GM18526 (cell line): ENCODE results near the gene SGF29.
"Not testable (repeated sequence)": the region's sequence is repeated elsewhere in the genome, so short reads cannot be mapped to it uniquely, and the experiment has no call there.

Experiments
- POLR2A ChIP-seq: IDR thresholded peaks from 3 replicates; pipeline ENCODE4 v1.6.1; 2011; ENCODE audit not compliant: insufficient read length; ENCODE audit errors: extremely low read depth

The SGF29 gene

DNA sequence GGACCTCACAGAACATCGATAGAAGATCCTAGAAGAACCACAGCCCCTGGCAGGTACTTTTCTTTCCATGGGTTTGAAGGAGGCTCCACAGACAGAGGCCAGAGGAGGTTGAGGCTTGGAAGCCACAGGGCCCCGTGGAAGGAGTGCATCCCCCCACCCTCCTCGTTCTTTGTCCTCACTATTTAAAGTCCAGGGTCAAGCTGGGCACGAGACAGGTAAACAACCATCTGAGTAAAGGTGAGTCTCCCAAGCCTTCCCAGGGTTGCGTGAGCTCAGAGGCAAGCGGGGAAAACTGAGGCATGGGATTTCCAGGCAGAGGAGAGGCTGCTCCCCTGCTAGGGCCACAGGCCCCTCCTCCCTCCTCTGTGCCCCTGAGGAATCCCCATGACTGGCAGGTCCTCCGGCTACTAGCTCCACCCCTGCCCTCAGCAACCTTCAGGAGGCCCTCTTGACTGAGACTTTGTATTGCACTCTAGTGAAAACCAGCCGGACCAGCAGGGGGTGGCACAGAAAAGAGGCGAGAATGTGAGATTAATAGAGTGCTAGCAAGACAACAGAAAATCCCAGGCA lies 44.1 kb downstream of the SGF29 start:
- no peak for TF ChIP-seq POLR2A

DNA sequence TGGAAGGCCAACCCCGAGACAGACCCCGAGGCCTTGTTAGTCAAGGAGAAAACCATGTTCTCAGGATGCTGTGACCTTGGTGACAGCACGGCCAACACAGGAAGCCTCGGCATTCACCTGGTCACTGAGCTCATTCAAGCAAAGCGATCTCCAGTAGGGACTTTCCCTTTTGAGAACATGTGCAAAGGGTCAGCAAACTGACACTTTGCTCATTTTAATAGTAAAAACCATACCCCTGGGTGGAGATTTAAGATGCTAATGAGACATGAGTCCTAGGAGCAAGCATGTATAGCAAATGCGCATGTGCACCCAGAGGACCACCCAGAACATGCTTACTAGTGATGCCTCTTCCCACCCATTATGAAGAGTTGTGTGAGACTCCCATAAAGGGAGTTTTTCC lies 48.8 kb downstream of the SGF29 start:
- no peak for TF ChIP-seq POLR2A

DNA sequence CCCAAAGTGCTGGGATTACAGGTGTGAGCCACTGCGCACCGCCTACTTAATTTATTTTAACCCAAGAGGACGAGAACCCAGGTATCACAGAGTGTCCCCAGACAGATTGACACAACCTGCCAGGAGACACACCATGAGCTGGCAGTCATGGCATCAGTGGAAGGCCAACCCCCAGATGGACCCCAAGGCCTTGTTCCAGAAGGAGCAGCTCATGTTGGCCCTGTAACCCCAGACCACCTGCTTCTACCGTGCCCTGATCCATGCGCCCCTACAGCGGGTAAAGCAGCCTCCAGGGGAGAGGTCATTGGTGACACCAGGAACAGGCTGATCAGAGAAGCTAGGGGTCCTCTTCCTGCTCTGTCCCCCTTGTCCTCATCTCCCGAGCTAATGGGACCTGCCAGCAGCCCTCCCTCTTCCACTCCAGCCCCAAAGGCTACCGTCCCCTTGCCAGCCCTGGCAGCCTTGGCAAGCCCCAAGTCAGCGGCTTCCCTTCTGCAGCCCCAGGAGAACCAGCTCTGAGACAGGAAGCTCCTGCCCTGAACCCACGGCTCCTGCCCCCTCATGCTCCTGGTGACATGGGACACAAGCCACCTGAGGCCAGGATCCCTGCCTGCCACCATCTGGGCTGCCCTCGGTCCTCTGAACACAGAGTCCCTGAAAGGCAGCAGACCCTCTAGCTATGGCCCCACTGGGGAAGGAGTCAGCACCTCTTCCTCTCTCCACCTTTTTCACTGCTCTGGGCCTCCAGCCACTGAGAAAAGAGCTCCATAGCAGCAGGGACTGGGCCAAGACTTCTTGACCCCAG lies 49.9 kb downstream of the SGF29 start:
- TF ChIP-seq POLR2A = no peak

DNA sequence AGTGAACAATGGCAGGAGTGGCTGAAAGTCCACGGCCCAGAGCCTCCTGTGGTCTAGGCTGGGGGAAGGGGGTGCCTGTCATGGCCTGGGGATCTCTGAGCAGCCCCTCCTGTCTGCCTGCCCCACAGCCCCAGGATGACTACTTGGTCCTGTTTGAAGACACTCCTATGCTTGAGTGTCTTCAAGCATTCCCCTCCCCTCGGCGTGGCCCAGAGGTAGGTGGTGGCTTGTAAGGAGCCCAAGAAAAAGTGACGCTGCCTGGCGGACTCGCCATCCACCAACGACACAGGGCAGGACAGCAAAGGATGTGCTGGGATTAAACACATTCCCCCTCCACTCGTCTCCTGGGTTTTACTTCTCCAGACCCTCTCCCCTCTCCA lies 50.5 kb downstream of the SGF29 start:
- TF ChIP-seq POLR2A = no peak

DNA sequence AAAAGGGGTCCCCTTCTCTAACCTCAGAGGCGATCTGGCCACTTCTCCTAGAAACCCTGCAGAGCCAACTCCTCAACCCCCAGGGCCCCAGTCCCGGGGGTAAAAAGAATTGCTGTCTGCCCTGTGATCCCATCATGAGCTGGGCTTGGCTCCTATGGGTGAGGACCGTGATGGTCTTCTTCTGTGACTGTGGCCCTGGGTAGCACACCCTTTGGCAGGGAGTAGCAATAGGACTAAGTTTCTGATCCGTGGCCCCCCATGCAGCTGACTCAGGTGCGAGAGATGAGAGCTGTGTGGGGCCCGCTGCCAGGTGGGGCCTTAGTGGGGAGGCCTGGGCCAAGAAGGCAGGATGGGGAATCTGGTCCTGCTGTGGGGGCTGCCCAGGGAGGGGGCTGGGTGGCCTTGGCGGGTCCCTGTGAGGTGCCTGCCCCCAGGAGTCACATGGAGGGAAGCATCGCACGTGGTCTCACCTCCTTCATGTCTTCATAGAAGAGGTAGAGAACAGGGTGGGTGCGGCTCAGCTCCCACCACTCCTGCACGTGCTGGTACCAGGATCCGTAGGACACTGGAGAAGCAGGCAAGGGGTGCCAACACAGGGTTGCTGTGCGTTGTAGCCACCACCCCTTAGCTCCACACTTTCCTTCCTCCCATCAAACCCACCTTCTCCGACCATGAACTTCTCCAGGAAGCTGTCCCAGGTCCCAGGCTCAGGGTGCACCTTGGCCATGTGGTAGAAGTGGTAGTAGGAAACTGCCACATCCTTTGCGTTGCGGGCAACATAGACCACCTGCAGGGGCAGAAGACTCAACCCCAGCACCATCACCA lies 52.8 kb downstream of the SGF29 start:
- TF ChIP-seq POLR2A = no peak

DNA sequence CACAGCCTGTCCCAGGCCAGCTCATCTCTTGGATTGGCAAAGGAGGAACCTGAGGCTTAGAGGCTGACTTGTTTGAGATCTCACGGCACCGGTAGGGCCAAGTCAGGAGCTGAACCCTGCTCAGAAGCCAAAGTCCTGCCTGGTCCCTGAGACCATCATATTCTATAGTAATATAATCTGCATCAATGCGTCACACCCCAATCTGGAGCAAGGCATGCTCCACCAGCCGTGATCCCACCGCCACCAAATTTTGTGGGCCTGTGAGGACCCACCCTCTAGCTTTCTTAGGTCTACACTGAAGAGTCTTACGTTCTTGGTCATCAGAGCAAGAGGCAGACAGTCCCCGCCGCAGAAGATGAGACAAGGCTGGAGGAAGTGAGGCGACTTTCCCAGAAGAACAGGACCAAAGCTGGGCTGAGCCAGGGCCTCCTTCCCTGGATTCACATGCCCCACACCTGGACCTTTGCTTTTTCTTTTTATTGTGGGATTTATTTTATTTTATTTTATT lies 53.5 kb downstream of the SGF29 start:
- TF ChIP-seq POLR2A = no peak

DNA sequence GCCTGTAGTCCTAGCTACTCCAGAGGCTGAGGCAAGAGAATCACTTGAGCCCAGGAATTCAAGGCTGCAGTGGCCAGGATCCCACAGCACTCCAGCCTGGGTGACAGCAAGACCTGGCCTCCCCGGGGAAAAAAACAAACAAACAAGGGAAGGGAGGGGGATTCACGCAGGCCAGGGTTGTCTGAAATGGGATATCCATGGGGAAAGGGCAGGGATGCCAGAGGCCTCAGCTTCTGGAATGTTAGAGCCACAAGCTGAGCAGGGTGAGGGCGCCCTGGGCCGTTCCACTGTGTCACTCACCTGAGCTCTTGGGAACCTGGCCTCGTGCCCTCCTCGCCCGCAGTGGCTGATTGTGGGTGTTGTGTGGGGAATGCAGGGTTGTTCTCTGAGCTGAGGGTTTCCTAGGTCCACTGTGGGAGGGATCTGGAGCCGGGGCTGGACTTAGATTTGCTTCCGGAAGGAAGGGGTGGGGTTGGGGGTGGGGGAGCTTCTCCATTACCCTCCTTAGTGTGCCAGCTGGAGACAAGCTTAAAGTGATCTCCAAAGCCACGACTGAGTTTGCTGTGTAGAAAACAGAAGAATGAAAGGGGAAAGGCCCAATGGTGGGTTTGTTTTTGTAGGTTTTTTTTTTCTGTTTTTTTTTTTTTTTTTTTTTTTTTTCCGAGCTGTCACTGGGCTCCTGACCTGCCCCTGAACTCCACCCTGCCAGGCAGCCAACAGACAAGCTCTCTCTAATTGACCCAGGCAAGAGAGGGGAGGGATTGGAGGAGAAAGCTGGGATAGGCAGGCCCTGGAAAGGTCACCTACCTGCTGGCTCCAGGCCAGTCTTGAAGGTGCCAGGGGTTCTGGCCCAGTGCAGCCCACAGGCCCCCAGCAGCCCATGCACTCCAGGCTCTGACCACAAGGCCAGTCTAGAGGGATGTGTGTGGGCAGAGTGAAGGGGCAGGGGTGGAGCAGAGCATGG lies 56.2 kb downstream of the SGF29 start, which contains the start of gene SULT1A1:
TSS of gene SULT1A1 (minus strand) at position 414 of the 964 bp plus-strand sequence. CDS start 1,189 bp downstream, outside the sequence.
- TF ChIP-seq POLR2A = no peak

DNA sequence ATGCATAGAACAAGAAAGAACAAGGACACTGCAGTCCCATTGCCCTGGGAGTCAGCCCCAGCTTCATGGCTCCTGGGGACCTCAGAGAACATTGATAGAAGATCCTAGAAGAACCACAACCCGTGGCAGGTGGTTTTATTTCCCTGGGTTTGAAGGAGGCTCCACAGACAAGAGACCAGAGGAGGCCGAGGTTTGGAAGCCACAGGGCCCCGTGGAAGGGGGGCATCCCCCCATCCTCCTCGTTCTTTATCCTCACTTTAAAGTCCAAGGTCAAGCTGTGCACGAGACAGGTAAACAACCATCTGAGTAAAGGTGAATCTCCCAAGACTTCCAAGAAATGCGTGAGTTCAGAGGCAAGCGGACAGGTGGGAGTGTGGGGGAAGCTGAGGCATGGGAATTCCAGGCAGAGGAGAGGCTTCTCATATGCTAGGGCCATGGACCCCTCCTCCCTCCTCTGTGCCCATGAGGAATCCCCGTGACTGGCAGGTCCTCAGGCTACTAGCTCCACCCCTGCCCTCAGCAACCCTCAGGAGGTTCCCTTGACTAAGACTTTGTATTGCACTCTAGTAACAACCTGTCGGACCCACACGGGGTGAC lies 57.0 kb downstream of the SGF29 start:
- TF ChIP-seq POLR2A = no peak

DNA sequence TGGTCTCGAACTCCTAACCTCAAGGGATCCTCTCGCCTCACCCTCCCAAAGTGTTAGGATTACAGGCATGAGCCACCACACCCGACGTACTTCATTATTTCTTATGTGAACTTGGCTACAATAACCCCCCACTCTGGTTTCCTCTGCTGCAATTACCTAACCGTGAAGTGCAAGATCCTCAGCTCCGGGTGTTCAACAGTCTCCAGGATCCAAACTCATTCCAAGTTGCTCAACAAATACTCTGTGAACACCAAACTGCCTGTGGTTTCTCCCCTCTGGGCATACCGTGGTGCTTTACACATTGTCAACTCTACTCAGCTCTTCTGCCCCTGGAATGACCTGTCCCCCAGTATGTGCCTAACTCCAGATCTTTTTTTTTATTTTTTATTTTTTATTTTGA lies 62.9 kb downstream of the SGF29 start:
- no peak for TF ChIP-seq POLR2A

DNA sequence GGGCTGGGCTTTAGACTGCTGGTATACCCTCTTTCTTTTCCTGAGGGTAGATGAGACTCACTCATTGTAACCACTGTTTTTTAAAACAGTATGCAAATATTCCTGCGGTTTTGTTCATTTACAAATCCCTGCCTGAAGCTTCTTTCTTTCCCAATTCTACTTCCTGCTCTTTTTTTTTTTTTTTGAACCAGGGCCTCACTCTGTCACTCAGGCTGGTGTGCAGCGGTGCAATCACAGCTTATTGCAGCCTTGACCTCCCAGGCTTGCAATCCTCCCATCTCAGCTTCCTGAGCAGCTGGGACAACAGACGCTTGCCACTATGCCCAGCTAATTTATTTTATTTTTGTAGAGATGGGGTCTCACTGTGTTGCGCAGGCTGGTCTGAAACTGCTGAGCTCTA lies 64.2 kb downstream of the SGF29 start:
- TF ChIP-seq POLR2A = no peak

DNA sequence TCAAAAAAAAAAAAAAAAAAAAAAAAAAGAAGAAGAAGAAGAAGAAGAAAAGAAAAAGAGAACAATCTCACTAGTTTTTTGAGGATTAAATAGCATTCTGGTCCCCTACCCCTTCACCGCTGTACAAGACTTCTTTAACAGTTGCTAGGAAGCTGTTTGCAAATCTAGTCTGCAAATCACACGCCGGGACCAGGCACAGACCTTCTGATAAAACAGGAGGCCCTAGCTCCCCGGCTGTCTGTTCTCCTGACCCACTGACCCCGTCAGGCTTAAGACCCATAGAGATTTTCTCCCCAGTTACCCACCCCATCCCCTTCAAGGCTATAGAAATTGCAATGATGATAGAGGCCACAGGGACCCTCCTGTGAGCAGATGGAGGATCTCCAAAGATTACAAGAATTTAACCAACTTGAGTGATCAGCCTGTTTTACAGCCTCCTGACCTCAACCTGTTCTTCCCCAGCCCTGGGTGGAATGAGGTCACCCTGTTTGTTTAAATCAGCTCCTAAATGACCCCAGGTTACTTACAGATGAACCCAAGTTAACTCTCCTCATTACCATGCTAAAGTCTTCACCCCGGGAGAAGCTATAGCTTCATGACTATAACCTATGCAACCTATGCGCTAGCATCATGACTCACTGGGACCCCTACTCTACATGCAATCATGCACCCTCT lies 67.9 kb downstream of the SGF29 start:
- TF ChIP-seq POLR2A = no peak

DNA sequence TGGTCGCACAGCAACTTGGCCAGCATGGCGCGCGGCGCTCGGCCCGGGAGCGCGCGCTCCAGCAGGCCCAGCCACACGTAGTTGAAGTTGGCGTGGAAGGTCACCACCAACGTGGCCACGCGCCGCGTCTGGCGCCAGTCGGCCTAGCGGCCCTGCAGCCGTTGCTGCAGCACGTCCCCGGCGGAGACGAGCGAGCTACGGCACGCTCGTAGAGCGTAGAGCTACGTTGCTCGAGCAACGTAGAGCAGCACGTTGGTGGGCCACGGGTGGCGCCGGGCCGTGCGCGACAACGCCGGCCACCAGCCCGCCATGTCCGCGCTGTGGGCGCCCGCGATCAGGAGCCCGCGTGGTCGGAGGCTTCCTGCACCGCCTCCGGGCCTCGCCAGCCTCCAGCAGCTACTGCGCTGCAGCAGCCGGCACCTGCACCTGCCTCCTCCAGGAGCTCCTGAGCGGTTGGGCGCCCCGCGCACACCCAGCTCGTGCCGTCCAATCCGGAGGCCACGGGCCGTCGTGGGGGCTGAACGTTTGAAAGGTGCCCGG lies 69.5 kb downstream of the SGF29 start:
- no peak for TF ChIP-seq POLR2A

DNA sequence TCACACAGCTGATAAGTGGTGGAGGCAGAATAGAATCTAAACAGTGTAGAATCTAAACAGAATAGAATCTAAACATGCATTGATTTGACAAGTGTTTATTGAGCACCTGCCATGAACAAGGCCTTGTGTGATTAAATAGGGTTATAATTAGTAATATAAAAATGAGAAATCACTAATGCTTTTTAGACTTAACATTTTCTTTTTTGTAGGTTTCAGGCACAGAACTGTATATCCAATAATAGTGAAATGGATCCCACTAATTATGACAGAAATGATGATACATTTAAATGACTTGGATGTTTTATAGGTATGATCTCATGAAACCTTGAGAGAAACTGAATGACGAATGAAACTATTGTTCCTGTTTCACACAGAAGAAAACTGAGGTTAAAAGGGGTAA lies 84.0 kb downstream of the SGF29 start, which contains the start of gene NPIPB8:
TSS of gene NPIPB8 (plus strand) at position 301 of the 400 bp plus-strand sequence. CDS start 296 bp downstream, outside the sequence.
- TF ChIP-seq POLR2A = not testable (repeated sequence)
